ENCODE data around the gene SCG5.
A peak's percentile ranks its signal among the peaks of the same experiment; 100 is the strongest.
"Not testable (repeated sequence)": the region's sequence is repeated elsewhere in the genome, so short reads cannot be mapped to it uniquely, and the experiment has no call there.

Gene SCG5

GRCh38 chr15:32641517-32642059 is at the start of gene SCG5:
TSS of gene SCG5 (plus strand) at chr15:32641710. CDS start at chr15:32643593, 1,883 bp downstream.
- no peak for DNase-seq (ENCODE audit: low read depth, low spot score)

GRCh38 chr15:32593151-32593550 is 48.4 kb upstream of the SCG5 start, which contains the start of gene GOLGA8N:
TSS of gene GOLGA8N (plus strand) at chr15:32593456.
- not testable (repeated sequence) for DNase-seq (ENCODE audit: low read depth, low spot score)

GRCh38 chr15:32609518-32609917 is 32.0 kb upstream of the SCG5 start:
- DNase-seq (ENCODE audit: low read depth, low spot score) = not testable (repeated sequence)

GRCh38 chr15:32610719-32611118 is 30.8 kb upstream of the SCG5 start:
- DNase-seq (ENCODE audit: low read depth, low spot score) = not testable (repeated sequence)

GRCh38 chr15:32614712-32615050 is 26.8 kb upstream of the SCG5 start:
- DNase-seq (ENCODE audit: low read depth, low spot score) = not testable (repeated sequence)

GRCh38 chr15:32615051-32615870 is 26.2 kb upstream of the SCG5 start, which contains the start of gene ARHGAP11A:
TSS of gene ARHGAP11A (plus strand) at chr15:32615504. CDS start at chr15:32616212, 708 bp downstream.
- peak; percentile 74 for DNase-seq (ENCODE audit: low read depth, low spot score)

- not testable (repeated sequence) for DNase-seq (ENCODE audit: low read depth, low spot score)
Measured at GRCh38 chr15:32615871-32616426, 25.6 kb upstream of the SCG5 start.

GRCh38 chr15:32636410-32636809 is 5.1 kb upstream of the SCG5 start:
- no peak for DNase-seq (ENCODE audit: low read depth, low spot score)

GRCh38 chr15:32636908-32637567 is 4.5 kb upstream of the SCG5 start:
- no peak for DNase-seq (ENCODE audit: low read depth, low spot score)

GRCh38 chr15:32637704-32638103 is 3.8 kb upstream of the SCG5 start:
- no peak for DNase-seq (ENCODE audit: low read depth, low spot score)

- no peak for DNase-seq (ENCODE audit: low read depth, low spot score)
Measured at GRCh38 chr15:32642667-32643435, 1.3 kb downstream of the SCG5 start.

- DNase-seq (ENCODE audit: low read depth, low spot score) = no peak
Measured at GRCh38 chr15:32643907-32644445, 2.5 kb downstream of the SCG5 start.

- no peak for DNase-seq (ENCODE audit: low read depth, low spot score)
Measured at GRCh38 chr15:32646291-32646690, 4.8 kb downstream of the SCG5 start.

- DNase-seq (ENCODE audit: low read depth, low spot score) = no peak
Measured at GRCh38 chr15:32649342-32649741, 7.8 kb downstream of the SCG5 start.

GRCh38 chr15:32651229-32651837 is 9.8 kb downstream of the SCG5 start:
- no peak for DNase-seq (ENCODE audit: low read depth, low spot score)

GRCh38 chr15:32652178-32652577 is 10.7 kb downstream of the SCG5 start:
- no peak for DNase-seq (ENCODE audit: low read depth, low spot score)

- DNase-seq (ENCODE audit: low read depth, low spot score) = no peak
Measured at GRCh38 chr15:32656091-32656490, 14.6 kb downstream of the SCG5 start.

GRCh38 chr15:32656496-32656895 is 15.0 kb downstream of the SCG5 start:
- no peak for DNase-seq (ENCODE audit: low read depth, low spot score)

- no peak for DNase-seq (ENCODE audit: low read depth, low spot score)
Measured at GRCh38 chr15:32657198-32657883, 15.8 kb downstream of the SCG5 start.

- DNase-seq (ENCODE audit: low read depth, low spot score) = no peak
Measured at GRCh38 chr15:32657941-32658340, 16.4 kb downstream of the SCG5 start.

Measured in smooth muscle cell of the brain vasculature (primary cell).